Left hindlimb (tissue), 1 donor: ENCODE measurements around the gene NCOA1.
"Not testable (repeated sequence)": the region's sequence is repeated elsewhere in the genome, so short reads cannot be mapped to it uniquely, and the experiment has no call there.

ENCODE experiments used
- DNase-seq: peaks from one replicate; pipeline ENCODE4 v3.0.0-alpha.2; 2018

The NCOA1 gene

DNA sequence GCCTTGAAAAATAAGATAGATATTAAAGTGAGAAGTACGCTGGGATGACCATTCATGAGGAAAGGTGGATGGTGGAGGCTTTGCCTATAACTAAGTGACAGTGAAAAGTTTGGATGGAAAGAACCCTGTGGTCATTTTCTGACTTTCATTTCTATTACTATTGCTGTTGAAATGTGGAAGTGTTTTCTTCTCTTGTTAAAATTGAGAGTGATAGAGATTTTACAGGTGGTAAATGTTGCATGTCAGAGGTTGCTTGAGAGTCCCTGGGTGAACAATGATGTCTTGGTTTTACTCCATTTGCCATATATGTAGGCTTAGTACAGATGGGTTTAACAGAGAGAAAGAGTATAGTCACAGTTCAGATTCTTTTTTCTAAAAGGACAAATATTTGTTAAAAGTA, 18.4 kb downstream of the NCOA1 start:
- no peak for DNase-seq

- DNase-seq = no peak
Measured at GRCh38 chr2:24509840-24510239, 18.8 kb downstream of the NCOA1 start.

DNA sequence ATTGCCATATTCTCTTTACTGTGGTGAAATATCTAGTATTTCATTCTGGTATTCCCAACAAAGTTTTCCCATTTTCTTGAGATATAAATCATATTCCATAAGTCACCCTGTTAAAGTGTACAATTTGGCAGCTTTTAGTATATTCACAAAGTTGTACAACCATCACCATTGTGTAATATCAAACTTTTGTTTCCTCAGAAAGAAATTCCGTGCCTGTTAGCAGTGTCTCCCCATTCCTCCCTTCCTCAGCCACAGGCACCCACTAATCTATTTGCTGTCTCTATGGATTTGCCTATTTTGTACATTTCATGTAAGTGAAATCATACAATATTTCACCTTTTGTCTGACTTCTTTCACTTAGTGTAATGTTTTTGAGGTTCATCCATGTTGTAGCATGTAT, 19.7 kb downstream of the NCOA1 start:
- DNase-seq = no peak

DNA sequence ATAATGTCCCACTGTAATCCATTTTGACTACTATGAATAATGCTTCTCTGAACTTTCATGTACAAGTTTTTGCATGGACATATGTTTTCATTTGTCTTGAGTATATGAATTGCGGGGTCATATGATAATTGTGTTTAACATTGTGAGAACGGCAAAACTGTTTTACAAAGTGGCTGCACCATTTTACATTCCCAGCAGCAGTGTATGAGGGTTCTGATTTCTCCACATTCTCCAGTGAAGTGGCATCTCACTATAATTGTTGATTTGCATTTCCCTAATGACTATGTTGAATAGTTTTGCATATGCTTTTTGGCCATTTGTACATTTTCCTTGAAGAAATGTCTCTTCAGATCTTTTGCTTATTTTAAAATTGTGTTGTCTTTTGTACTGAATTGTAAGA, 20.1 kb downstream of the NCOA1 start:
- DNase-seq = no peak

- DNase-seq = no peak
Measured at GRCh38 chr2:24511894-24512293, 20.8 kb downstream of the NCOA1 start.

- DNase-seq = no peak
Measured at GRCh38 chr2:24512404-24512803, 21.4 kb downstream of the NCOA1 start.

DNA sequence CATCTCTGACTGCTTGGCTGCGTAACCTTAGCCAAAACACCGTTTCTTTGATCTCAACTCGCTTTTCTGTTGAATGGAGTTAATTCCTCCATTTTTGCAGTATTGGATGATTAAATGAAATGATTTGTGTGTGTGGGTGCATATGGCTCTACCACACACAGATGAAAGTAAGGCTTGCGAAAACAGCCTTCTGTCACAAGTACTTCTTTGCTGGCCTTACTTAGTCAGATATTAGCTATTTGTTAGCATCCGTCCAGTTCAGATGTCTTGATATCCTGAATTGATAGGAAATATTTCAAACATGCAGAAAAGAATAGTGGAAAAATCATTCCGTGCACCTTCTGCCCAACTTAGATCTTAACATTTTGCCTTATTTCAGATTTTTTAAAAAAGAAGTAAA, 21.8 kb downstream of the NCOA1 start:
- no peak for DNase-seq

GRCh38 chr2:24513281-24514071, 22.4 kb downstream of the NCOA1 start:
- DNase-seq = no peak

DNA sequence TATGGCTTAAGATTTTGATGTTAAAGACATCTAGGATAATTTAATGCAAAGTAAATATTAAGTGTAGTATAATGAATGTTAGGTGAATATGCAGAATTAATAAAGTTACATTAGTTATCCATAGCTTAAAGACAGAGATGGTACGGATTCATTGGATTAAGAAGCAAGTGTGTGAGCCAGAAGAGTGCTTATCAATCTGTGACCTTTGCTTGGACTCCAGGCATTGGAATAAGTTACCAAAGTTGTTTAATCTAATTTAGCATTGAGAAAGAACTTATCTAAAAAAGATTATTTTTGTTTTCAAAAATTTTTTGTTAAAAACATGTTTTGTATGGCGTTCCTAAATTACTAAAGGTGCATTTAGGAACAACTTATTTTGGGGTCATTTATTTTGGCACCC, 23.8 kb downstream of the NCOA1 start:
- no peak for DNase-seq

DNA sequence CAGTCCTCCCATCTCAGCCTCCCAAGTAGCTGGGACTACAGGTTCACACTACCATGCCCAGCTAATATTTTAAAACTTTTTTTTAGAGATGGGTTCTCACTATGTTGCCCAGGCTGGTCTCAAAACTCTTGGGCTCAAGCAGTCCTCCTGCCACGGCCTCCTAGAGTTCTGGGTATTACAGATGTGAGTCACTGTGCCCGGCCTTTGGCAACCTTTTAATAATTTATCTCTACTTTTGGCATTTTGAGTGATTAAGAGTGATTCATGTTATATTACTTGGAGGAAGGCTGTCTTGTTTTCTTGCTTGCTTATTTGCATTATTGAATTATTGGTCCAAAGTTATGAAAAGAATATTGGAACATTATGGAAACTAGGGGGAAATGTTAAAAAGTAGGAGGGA, 24.3 kb downstream of the NCOA1 start:
- DNase-seq = no peak

DNA sequence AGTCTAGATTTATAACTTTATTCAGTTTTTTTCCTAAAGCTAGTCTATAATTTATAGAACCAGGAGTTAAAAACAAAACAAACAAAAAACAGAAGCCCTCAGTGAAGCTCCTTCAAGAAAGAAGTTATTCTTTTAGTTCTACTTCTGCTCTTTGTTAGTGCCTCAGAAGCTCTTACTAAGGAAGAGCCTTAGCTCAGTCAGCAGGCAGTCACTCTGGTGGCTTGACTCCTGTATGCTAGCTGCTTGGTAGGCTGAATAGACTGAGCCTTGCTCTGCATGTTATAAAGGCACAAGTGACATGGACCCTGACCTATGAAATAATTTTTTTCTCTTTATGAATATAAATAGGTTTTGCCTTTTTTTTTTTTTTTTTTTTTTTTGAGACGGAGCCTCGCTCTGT, 24.8 kb downstream of the NCOA1 start:
- DNase-seq = no peak

GRCh38 chr2:24517247-24517646, 26.2 kb downstream of the NCOA1 start:
- no peak for DNase-seq

GRCh38 chr2:24520175-24520574, 29.1 kb downstream of the NCOA1 start:
- no peak for DNase-seq

- DNase-seq = no peak
Measured at GRCh38 chr2:24521162-24521857, 30.3 kb downstream of the NCOA1 start.

DNA sequence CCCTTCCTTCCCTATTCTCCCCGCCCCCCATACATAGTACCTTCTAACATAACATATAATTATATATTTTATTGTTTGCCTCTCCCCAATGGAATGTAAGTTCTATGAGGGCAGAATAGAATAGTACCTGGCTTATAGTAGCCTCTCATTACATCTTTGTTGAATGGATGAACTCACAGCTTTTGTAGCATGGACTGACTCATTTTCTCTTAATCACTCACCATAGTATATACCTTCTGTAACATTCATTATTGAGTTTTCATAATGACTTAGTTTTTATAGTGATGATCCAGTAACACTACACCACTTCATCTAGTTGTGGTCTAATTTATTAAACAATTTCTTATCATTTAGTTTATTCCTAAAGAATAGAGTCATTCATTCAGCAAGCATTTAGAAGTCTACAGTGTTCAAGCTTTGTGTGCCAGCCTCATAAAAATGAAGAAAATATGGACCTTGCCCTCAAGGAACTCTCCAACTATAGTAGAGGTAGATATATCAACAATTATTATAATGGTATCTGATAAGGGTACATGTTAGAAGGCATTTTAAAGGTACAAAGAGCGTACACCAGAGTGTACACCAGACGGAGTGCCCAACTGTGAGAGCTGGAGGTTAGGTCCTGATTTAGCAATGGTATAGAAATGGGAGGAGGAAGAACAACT, 31.1 kb downstream of the NCOA1 start:
- DNase-seq = no peak

DNA sequence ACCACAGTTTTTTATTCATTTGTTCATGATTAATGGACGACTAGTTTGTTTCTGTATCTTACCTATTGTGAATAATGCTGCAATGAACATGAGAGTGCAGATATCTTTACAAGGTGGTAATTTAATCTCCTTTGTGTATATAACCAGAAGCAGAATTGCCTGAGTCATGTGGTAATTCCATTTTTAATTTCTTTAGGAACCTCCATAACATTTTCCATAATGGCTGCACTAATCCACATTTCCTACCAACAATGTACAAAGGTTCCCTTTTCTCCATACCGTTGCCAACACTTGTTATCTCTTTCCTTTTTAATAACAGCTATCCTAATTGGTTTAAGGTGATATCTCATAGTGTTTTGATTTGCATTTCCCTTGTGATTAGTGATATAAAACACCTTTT, 36.5 kb downstream of the NCOA1 start:
- DNase-seq = no peak

DNA sequence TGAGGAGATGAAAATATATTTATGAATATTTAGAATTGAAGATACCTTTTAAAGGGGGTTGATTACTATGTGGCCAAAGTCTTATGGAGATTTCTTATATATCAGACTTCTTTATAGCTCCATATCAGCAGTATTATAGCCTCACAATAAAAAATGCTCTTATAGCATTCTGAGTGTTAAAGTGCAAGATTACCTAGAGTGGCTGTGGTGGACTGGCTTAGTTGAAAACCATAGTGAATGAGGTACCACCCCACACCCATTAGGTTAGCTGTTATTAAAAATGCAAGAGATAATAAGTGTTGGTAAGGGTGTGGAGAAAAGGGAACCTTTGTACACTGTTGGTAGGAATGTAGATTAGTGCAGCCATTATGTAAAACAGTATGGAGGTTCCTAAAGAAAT, 39.7 kb downstream of the NCOA1 start:
- DNase-seq = no peak

- not testable (repeated sequence) for DNase-seq
Measured at GRCh38 chr2:24531610-24532009, 40.6 kb downstream of the NCOA1 start.

GRCh38 chr2:24532057-24532456, 41.0 kb downstream of the NCOA1 start:
- DNase-seq = not testable (repeated sequence)

DNA sequence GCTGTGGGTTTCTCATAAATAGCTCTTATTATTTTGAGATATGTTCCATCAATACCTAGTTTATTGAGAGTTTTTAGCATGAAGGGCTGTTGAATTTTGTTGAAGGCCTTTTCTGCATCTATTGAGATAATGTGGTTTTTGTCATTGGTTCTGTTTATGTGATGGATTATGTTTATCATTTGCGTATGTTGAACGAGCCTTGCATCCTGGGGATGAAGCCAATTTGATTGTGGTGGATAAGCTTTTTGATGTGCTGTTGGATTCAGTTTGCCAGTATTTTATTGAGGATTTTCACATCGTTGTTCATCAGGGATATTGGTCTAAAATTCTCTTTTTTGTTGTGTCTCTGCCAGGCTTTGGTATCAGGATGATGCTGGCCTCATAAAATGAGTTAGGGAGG, 42.5 kb downstream of the NCOA1 start:
- DNase-seq = not testable (repeated sequence)

DNA sequence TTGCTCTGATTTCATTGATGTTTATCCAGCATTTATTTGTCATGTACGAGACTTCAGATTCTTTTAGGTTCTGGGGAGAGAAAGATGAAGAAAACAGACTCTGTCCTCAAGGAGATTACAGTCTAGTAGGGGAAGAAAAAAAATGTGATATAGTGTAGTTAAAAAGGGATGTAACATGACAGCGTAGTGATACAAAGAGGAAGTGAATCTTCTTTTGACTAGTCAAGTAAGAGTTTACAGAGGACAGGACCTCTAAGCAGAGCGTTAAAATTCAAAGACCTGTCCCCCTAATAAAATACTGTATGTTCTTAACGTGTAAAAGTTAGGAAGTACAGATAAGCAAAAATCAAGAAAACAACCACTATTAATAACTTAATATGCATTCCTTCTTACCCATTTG, 47.7 kb downstream of the NCOA1 start:
- no peak for DNase-seq

DNA sequence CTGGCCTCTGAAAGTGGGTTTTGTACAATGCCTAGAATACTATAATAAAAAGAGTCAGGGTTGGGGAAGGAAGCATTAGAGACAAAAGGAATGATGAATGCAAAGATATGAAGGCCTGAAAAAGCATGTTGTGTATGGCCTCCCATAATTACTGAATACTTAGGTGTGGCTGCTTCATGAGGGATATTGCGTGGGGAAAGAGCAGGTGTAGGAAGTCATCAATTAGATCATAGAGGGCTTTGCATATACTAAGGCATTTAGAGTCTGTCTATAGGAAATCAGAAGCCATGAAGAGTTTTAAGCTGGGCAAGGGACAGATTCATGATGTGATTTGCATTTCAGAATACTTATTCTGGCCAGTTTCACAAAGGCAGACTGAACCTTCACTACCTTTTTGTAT, 48.2 kb downstream of the NCOA1 start:
- no peak for DNase-seq

DNA sequence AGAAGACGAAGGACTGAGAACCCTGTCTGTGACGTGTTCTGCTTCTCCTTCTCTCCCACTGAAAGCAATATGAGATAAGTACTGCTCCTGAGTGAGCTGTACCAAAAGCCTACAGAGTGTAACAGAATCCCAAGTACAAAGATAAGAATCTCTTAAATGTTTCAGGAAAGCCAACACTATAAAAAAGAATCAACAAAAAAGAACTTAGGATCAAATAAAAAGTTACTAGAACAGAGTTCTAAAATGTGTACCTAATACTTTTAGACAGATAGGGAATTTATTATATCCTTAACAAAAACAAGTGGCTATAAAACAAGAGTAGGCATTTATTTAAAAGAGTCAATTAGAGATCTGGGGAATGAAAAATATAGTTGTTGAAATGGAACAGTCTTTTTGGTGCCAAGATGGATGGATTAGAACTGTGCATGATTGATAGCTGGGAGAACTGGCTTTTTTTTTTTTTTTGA, 49.0 kb downstream of the NCOA1 start:
- no peak for DNase-seq

GRCh38 chr2:24541621-24542020, 50.6 kb downstream of the NCOA1 start:
- DNase-seq = no peak
